LNCAP (cell line): Measurements from ENCODE around the gene PHAF1.

Source experiments
- TF ChIP-seq, protein P1 (sequence below): fragments of 450-650 bp; IDR thresholded peaks from 2 replicates; pipeline ENCODE4 v1.5.1; 2017; ENCODE audit warnings: mild to moderate bottlenecking

The PHAF1 gene

DNA sequence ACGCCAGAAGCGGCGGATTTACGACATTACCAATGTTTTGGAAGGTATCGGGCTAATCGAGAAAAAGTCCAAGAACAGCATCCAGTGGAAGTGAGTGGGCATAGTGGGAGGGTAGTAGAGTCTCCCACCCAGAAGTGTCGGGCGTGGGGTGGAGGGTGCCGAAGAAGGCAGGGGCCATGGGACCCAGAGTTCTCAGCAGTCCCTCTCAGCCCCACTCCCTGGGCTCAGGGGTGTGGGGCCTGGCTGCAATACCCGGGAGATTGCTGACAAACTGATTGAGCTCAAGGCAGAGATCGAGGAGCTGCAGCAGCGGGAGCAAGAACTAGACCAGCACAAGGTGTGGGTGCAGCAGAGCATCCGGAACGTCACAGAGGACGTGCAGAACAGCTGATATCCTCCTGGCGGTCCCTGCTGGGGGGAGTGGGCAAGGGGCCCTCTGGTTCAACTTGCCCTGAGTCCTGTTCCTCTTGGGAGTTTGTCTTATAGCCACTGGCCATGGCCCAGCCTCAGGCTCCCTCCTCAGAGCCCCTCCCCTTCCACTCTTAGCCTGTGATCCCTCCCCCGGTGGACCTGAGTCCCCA, 83.1 kb downstream of the PHAF1 start:
- TF ChIP-seq, protein P1, sequence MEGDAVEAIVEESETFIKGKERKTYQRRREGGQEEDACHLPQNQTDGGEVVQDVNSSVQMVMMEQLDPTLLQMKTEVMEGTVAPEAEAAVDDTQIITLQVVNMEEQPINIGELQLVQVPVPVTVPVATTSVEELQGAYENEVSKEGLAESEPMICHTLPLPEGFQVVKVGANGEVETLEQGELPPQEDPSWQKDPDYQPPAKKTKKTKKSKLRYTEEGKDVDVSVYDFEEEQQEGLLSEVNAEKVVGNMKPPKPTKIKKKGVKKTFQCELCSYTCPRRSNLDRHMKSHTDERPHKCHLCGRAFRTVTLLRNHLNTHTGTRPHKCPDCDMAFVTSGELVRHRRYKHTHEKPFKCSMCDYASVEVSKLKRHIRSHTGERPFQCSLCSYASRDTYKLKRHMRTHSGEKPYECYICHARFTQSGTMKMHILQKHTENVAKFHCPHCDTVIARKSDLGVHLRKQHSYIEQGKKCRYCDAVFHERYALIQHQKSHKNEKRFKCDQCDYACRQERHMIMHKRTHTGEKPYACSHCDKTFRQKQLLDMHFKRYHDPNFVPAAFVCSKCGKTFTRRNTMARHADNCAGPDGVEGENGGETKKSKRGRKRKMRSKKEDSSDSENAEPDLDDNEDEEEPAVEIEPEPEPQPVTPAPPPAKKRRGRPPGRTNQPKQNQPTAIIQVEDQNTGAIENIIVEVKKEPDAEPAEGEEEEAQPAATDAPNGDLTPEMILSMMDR: no peak

DNA sequence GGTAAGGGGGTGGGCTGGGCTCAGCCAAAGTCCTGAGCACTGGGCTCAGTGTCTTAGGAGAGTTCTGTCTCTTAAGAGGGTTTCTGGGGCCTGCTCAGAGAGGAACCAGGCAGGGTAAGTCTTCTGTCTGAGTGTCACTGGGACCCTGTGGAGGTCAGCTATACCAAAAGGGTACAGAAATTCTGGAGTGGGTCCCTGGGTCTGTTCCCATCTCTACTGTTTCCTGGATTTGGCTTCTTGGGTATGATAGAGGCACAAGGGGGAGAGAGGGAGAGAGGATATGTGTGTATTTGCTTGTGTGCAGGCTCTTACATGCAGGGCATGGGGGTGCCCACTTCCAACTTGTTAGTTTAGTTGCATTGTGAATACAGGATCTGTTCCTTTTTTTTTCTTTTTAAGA, 83.8 kb downstream of the PHAF1 start:
- TF ChIP-seq, protein P1: no peak

DNA sequence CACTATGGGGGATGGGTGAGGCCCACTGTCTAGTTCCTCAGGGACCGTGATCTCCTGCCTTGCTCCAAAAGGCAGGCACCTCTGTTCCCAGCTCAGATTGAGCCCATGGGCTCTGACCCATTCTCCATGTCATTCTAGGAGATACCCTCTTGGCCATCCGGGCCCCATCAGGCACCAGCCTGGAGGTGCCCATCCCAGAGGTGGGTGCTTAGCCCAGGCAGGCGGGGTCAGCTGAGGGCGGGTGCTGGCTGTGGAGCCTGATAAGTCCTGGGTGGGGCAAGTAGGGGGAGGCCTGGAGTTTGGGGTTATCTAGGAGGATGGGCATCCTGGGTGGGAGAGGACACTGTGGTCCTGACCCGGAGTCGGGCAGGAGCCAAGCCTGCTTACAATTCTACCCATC, 84.5 kb downstream of the PHAF1 start:
- TF ChIP-seq, protein P1: no peak

DNA sequence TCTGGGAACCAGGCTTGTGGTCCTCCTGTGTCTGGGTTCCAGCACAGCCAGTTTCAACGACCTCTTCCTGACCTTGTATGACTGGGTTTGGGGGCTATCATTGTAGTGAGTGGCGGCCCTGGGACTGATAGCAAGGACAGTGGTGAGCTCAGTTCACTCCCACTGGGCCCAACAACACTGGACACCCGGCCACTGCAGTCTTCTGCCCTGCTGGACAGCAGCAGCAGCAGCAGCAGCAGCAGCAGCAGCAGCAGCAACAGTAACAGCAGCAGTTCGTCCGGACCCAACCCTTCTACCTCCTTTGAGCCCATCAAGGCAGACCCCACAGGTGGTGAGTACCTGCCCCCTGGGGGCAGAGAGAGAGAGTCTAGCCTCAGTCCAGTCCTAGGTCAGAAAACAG, 85.9 kb downstream of the PHAF1 start:
- TF ChIP-seq, protein P1: no peak

DNA sequence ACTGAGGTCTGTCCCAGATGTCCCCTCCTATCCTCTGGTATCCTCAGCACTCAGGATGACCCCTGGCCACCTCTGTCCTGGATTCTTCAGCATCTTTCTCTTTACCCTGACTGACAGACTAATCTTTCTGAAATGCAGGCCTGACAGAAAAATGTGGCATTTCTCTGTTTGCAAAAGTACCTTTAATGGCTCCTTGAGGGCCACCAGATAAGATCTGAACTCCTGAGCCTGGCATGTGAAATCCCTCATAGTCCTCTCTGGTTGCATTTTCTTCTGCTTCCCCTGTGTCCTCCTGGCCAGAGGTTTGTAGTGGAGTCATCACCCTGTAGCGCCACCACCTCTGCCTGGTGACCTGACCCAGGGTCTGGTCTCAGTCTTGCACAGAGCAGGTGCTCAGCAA, 87.1 kb downstream of the PHAF1 start:
- TF ChIP-seq, protein P1: no peak

DNA sequence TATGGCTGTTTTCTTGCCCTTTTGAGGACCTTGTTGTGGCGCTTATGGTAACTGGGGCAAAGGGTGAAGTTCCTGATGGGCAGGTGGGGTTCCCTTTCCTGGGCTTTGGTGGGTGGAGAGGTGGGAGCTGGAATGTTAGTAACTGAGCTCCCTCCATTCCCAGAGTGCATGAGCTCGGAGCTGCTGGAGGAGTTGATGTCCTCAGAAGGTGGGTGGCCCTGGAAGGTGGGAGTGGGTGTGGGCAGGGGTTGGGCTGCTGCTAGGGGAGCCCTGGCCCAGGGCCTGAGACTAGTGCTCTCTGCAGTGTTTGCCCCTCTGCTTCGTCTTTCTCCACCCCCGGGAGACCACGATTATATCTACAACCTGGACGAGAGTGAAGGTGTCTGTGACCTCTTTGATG, 88.0 kb downstream of the PHAF1 start:
- TF ChIP-seq, protein P1: no peak
